HL-60/S4 (cell line): Measurements from ENCODE around the gene TP53I13.

Source experiments
- in situ Hi-C: fragments of 300-500 bp; cut with MboI; formaldehyde crosslinking; loops from 2 replicates; pipeline ENCODE4 v1.14.3; 2022; ENCODE audit warnings: low sequenced_read_pairs

Gene TP53I13

GRCh38 chr17:29578626-29579485, 10.4 kb downstream of the TP53I13 start:
- in situ Hi-C loops: no loop called here

- in situ Hi-C loops: no loop called here
Observed at GRCh38 chr17:29579866-29580771, 11.6 kb downstream of the TP53I13 start.

GRCh38 chr17:29581583-29582253, 13.2 kb downstream of the TP53I13 start:
- in situ Hi-C loops: no loop called here

- in situ Hi-C loops: no loop called here
Observed at GRCh38 chr17:29582254-29582765, 13.8 kb downstream of the TP53I13 start.

GRCh38 chr17:29582772-29583171, 14.3 kb downstream of the TP53I13 start:
- in situ Hi-C loops: no loop called here

- in situ Hi-C loops: no loop called here
Observed at GRCh38 chr17:29583324-29584248, 15.1 kb downstream of the TP53I13 start.

- in situ Hi-C loops: no loop called here
Observed at GRCh38 chr17:29584452-29585079, 16.1 kb downstream of the TP53I13 start.

- in situ Hi-C loops: no loop called here
Observed at GRCh38 chr17:29585080-29585751, 16.7 kb downstream of the TP53I13 start.

- in situ Hi-C loops: no loop called here
Observed at GRCh38 chr17:29586676-29587469, 18.4 kb downstream of the TP53I13 start.

GRCh38 chr17:29587591-29587990, 19.1 kb downstream of the TP53I13 start:
- in situ Hi-C loops: no loop called here

- in situ Hi-C loops: no loop called here
Observed at GRCh38 chr17:29588017-29588561, 19.6 kb downstream of the TP53I13 start.

GRCh38 chr17:29588562-29589411, 20.3 kb downstream of the TP53I13 start:
- in situ Hi-C loops: no loop called here

- in situ Hi-C loops: no loop called here
Observed at GRCh38 chr17:29589524-29590410, 21.3 kb downstream of the TP53I13 start, which contains the start of gene GIT1. GIT1 (minus strand) TSS chr17:29589648; CDS start chr17:29589378, 270 bp downstream.

- in situ Hi-C loops: no loop called here
Observed at GRCh38 chr17:29590411-29591145, 22.1 kb downstream of the TP53I13 start.

- in situ Hi-C loops: no loop called here
Observed at GRCh38 chr17:29591146-29591736, 22.7 kb downstream of the TP53I13 start.
